SK-N-SH (cell line): ENCODE results near the gene RFTN1. TPM values are rescaled to one million over a fixed set of nuclear protein-coding genes. Genes with fewer than 3 reads are reported as not detected.

Source experiments
- CTCF ChIA-PET: fragments of 300-600, 350-600 bp; formaldehyde crosslinking; extraction: SDS; loops from one replicate; lab custom pipeline; 2021; lab: Yijun Ruan, JAX
- POLR2A ChIA-PET: fragments of 350-600 bp; sonication (Branson Sonifier 250); formaldehyde crosslinking; extraction: SDS; loops from one replicate; lab custom pipeline; 2020; ENCODE audit warnings: antibody characterized with exemption, inconsistent platforms; lab: Yijun Ruan, JAX
- DNase-seq: peaks from one replicate; pipeline ENCODE4 v3.0.0; 2012
- H2AFZ ChIP-seq: fragments of 200-600 bp; sonication (generic); 2 replicates; pipeline ENCODE4 v1.8.1; 2016; ENCODE audit warnings: antibody characterized with exemption, mild to moderate bottlenecking, low read depth
- H3F3A ChIP-seq: fragments of 200-600 bp; sonication (generic); replicated peaks from 2 replicates; pipeline ENCODE3; 2016; ENCODE audit warnings: antibody characterized with exemption, mild to moderate bottlenecking; ENCODE audit not compliant: insufficient read depth
- H3K27ac ChIP-seq, 2 experiments: fragments of 200-500 bp in 1 of 2; fragments of 200-600 bp in 1 of 2; sonication (Bioruptor generic) in 1 of 2; sonication (generic), shearing (Covaris generic) in 1 of 2; 2 replicates each; pipeline versions ENCODE4 v1.5.1 to v1.6.1; 2014 to 2016; ENCODE audit warnings: low read depth in 2 of 2, inconsistent platforms in 1 of 2, low read length in 1 of 2, mild to moderate bottlenecking in 1 of 2, mixed read lengths in 1 of 2
- H3K27me3 ChIP-seq: fragments of 200-600 bp; sonication (generic), shearing (Covaris generic); 2 replicates; pipeline ENCODE4 v1.6.1; 2016; ENCODE audit warnings: mixed run types; ENCODE audit not compliant: insufficient read depth
- H3K36me3 ChIP-seq, 2 experiments: fragments of 200-500 bp in 1 of 2; fragments of 200-600 bp in 1 of 2; sonication (Bioruptor generic) in 1 of 2; sonication (generic) in 1 of 2; replicated peaks in 1 of 2; 2 replicates each; pipeline versions ENCODE3 to v1.5.1; 2014 to 2016; ENCODE audit warnings: low read length in 1 of 2, mild to moderate bottlenecking in 1 of 2; ENCODE audit not compliant: insufficient read depth in 2 of 2, control insufficient read depth in 1 of 2
- H3K4me1 ChIP-seq, 2 experiments: fragments of 200-500 bp in 1 of 2; fragments of 200-600 bp in 1 of 2; sonication (Bioruptor generic) in 1 of 2; sonication (generic), shearing (Covaris generic) in 1 of 2; 2 replicates each; pipeline versions ENCODE4 v1.5.1 to v1.6.1; 2014 to 2016; ENCODE audit warnings: low read depth in 1 of 2, low read length in 1 of 2, mixed run types in 1 of 2; ENCODE audit not compliant: insufficient read depth in 2 of 2, control insufficient read depth in 1 of 2
- H3K4me2 ChIP-seq: fragments of 200-600 bp; sonication (generic), shearing (Covaris generic); 2 replicates; pipeline ENCODE4 v1.6.1; 2017; ENCODE audit warnings: mixed run types
- H3K4me3 ChIP-seq, 2 experiments: fragments of 200-500 bp in 1 of 2; fragments of 200-600 bp in 1 of 2; sonication (Bioruptor generic) in 1 of 2; sonication (generic), shearing (Covaris generic) in 1 of 2; 2 replicates each; pipeline versions ENCODE4 v1.5.1 to v1.8.1; 2014 to 2016; ENCODE audit warnings: low read depth in 2 of 2, inconsistent platforms in 1 of 2, low read length in 1 of 2, mild to moderate bottlenecking in 1 of 2, mixed read lengths in 1 of 2, moderate library complexity in 1 of 2
- H3K79me2 ChIP-seq: fragments of 200-600 bp; sonication (generic); 2 replicates; pipeline ENCODE4 v1.8.1; 2017; ENCODE audit warnings: mild to moderate bottlenecking; ENCODE audit not compliant: insufficient read depth
- H3K9ac ChIP-seq: fragments of 200-600 bp; sonication (generic); 2 replicates; pipeline ENCODE4 v1.6.1; 2017; ENCODE audit warnings: mixed run types
- H3K9me2 ChIP-seq: fragments of 200-600 bp; sonication (generic); 2 replicates; pipeline ENCODE4 v1.6.1; 2017; ENCODE audit warnings: mixed run types
- H3K9me3 ChIP-seq: fragments of 200-600 bp; sonication (generic); 2 replicates; pipeline ENCODE4 v1.6.1; 2017; ENCODE audit warnings: mixed run types, mild to moderate bottlenecking, moderate library complexity
- H4K20me1 ChIP-seq: fragments of 200-600 bp; sonication (generic); 2 replicates; pipeline ENCODE4 v1.6.1; 2017; ENCODE audit warnings: mild to moderate bottlenecking, mixed run types; ENCODE audit not compliant: insufficient read depth
- CHD2 ChIP-seq: fragments of 150-350 bp; IDR thresholded peaks from 2 replicates; pipeline ENCODE4 v1.6.1; 2018; ENCODE audit warnings: low read length; ENCODE audit not compliant: partially characterized antibody
- CTCF ChIP-seq: fragments of 200-600 bp; sonication (generic); IDR thresholded peaks from 2 replicates; pipeline ENCODE4 v1.6.1; 2017; ENCODE audit warnings: antibody characterized with exemption, mild to moderate bottlenecking, moderate library complexity
- EP300 ChIP-seq, 2 experiments: IDR thresholded peaks; 2 replicates each; pipeline versions ENCODE4 v1.4.0 to v1.6.1; 2012; ENCODE audit warnings: borderline replicate concordance in 1 of 2, low read depth in 1 of 2, low read length in 1 of 2
- FOSL2 ChIP-seq: IDR thresholded peaks from 2 replicates; pipeline ENCODE4 v1.4.0; 2012; ENCODE audit warnings: low read depth, mild to moderate bottlenecking, moderate library complexity, borderline replicate concordance
- FOXM1 ChIP-seq: IDR thresholded peaks from 2 replicates; pipeline ENCODE4 v1.4.0; 2012; ENCODE audit warnings: low read depth, mild to moderate bottlenecking
- GABPA ChIP-seq: IDR thresholded peaks from 2 replicates; pipeline ENCODE4 v1.4.0; 2012; ENCODE audit warnings: low read depth, mild to moderate bottlenecking
- GATA2 ChIP-seq: sonication (generic); formaldehyde crosslinking; IDR thresholded peaks from 2 replicates; pipeline ENCODE4 v1.5.0; 2020; ENCODE audit warnings: mild to moderate bottlenecking, missing genetic modification reagents
- JUND ChIP-seq: IDR thresholded peaks from 2 replicates; pipeline ENCODE4 v1.4.0; 2012
- MEF2A ChIP-seq: IDR thresholded peaks from 2 replicates; pipeline ENCODE4 v1.4.0; 2012; ENCODE audit warnings: low read depth, borderline replicate concordance
- NRF1 ChIP-seq: IDR thresholded peaks from 2 replicates; pipeline ENCODE4 v1.6.1; 2012; ENCODE audit warnings: low read depth, mild to moderate bottlenecking, low read length
- PBX3 ChIP-seq: IDR thresholded peaks from 2 replicates; pipeline ENCODE4; 2012
- POLR2AphosphoS5 ChIP-seq: IDR thresholded peaks from 2 replicates; pipeline ENCODE4 v1.6.1; 2012; ENCODE audit warnings: low read depth, low read length
- RAD21 ChIP-seq: IDR thresholded peaks from 2 replicates; pipeline ENCODE4 v1.6.1; 2012; ENCODE audit warnings: mild to moderate bottlenecking, low read length
- RFX5 ChIP-seq: IDR thresholded peaks from 2 replicates; pipeline ENCODE4 v1.6.1; 2012; ENCODE audit warnings: mild to moderate bottlenecking, improper control_type of control experiment, low read length
- RXRA ChIP-seq: IDR thresholded peaks from 2 replicates; pipeline ENCODE4 v1.4.0; 2012; ENCODE audit warnings: low read depth, mild to moderate bottlenecking, borderline replicate concordance
- SIN3A ChIP-seq: IDR thresholded peaks from 2 replicates; pipeline ENCODE4 v1.6.1; 2012; ENCODE audit warnings: low read depth, mild to moderate bottlenecking, low read length, moderate library complexity, borderline replicate concordance
- TAF1 ChIP-seq: IDR thresholded peaks from 2 replicates; pipeline ENCODE4 v1.6.1; 2012; ENCODE audit warnings: low read depth, mild to moderate bottlenecking, low read length, moderate library complexity, borderline replicate concordance
- TEAD4 ChIP-seq: IDR thresholded peaks from 2 replicates; pipeline ENCODE4 v1.4.0; 2012; ENCODE audit warnings: mild to moderate bottlenecking, borderline replicate concordance; ENCODE audit not compliant: insufficient read depth
- USF1 ChIP-seq: IDR thresholded peaks from 2 replicates; pipeline ENCODE4 v1.4.0; 2012; ENCODE audit warnings: low read depth, borderline replicate concordance
- USF2 ChIP-seq: fragments of 150-350 bp; IDR thresholded peaks from 2 replicates; pipeline ENCODE4 v1.6.1; 2017; ENCODE audit warnings: antibody characterized with exemption, low read length, low read depth, borderline replicate concordance
- YY1 ChIP-seq: IDR thresholded peaks from 2 replicates; pipeline ENCODE4 v1.4.0; 2012; ENCODE audit warnings: low read depth, mild to moderate bottlenecking
- ZBTB33 ChIP-seq: IDR thresholded peaks from 2 replicates; pipeline ENCODE4 v1.4.0; 2012; ENCODE audit warnings: low read depth, borderline replicate concordance
- WGBS: methylation state at CpG from one replicate; pipeline ENCODE4 v1.1.6; 2017; ENCODE audit warnings: low lambda C conversion rate; 5-methylcytosine and 5-hydroxymethylcytosine counted together
- polyA plus RNA-seq, 3 experiments: library from polyadenylated mRNA; depleted of rRNA; stranded (reverse); fragments of >200 nt; gene quantifications; 2 replicates each; pipeline ENCODE4 v1.2.3, GENCODE V29; 2012

RFTN1 gene
- polyA plus RNA-seq, 1 of the 3 experiments (the other 2 are of a cell fraction) = 21.2 TPM

GRCh38 chr3:16554126-16554525, 40.6 kb upstream of the RFTN1 start:
- no peak overlapping the region for H3K4me2 ChIP-seq
- no peak overlapping the region for H3K27ac ChIP-seq
- 68% methylated on average over 4 of the region's 4 CpGs for WGBS
- H3K4me3 ChIP-seq = no peak overlapping the region
- no peaks in the 10 kb centered on the region for H4K20me1 ChIP-seq
- no peaks in the 10 kb centered on the region for H3K79me2 ChIP-seq
- H3K36me3 ChIP-seq = no peaks in the 10 kb centered on the region
- H3K9me3 ChIP-seq = no peaks in the 10 kb centered on the region
- peaks cover 0 to 7% of the 10 kb centered on the region in 2 experiments; a peak in 2 of 4 replicates for H3K4me1 ChIP-seq
- H3K27me3 ChIP-seq = no peaks in the 10 kb centered on the region
- no peak for DNase-seq
- TF ChIP-seq JUND (no peak), TEAD4 (no peak), YY1 (no peak), SIN3A (no peak), EP300 (IDR thresholded peaks at IDR 0.05; ENCODE audit: borderline replicate concordance in 1 of 2, low read depth in 1 of 2, low read length in 1 of 2) (no peak), RFX5 (no peak), CTCF (no peak)
- H3F3A ChIP-seq = no peaks in the 10 kb centered on the region
- CTCF ChIA-PET = interaction anchor here (0.6 to 4.1 kb wide), 2 partner anchors 38 to 264 kb away, joined by 3 to 26 read pairs; no protein-coding TSS in a partner anchor
- POLR2A ChIA-PET = no interaction called here
- no peak overlapping the region for H2AFZ ChIP-seq
- H3K9me2 ChIP-seq = no peaks in the 10 kb centered on the region
- no peak overlapping the region for H3K9ac ChIP-seq

GRCh38 chr3:16552757-16553156, 39.3 kb upstream of the RFTN1 start:
- Histone ChIP-seq H3K4me2 (no peak overlapping the region), H3K79me2 (no peaks in the 10 kb centered on the region), H3K4me3 (no peak overlapping the region), H3K27me3 (no peaks in the 10 kb centered on the region), H3K9me3 (no peaks in the 10 kb centered on the region), H3F3A (no peaks in the 10 kb centered on the region), H3K9ac (no peak overlapping the region), H3K9me2 (no peaks in the 10 kb centered on the region), H3K27ac (no peak overlapping the region), H4K20me1 (no peaks in the 10 kb centered on the region), H3K4me1 (peaks cover 0 to 7% of the 10 kb centered on the region in 2 experiments; a peak in 2 of 4 replicates), H3K36me3 (no peaks in the 10 kb centered on the region), H2AFZ (no peak overlapping the region)
- DNase-seq = no peak
- POLR2A ChIA-PET = no interaction called here
- CTCF ChIA-PET = interaction anchor here (0.7 to 4.1 kb wide), 3 partner anchors 257 to 263 kb away, joined by 4 to 88 read pairs (median 26); no protein-coding TSS in a partner anchor
- 66% methylated on average over 3 of the region's 3 CpGs for WGBS
- TF ChIP-seq RXRA (no peak), FOXM1 (no peak), RFX5 (no peak), EP300 (IDR thresholded peaks at IDR 0.05; ENCODE audit: borderline replicate concordance in 1 of 2, low read depth in 1 of 2, low read length in 1 of 2) (no peak), USF1 (no peak), POLR2AphosphoS5 (no peak), NRF1 (no peak), RAD21 (no peak), CHD2 (no peak), TAF1 (no peak), ZBTB33 (no peak), SIN3A (no peak), FOSL2 (no peak), YY1 (no peak), PBX3 (no peak), GATA2 (CRISPR knock-in tag) (no peak), USF2 (no peak), MEF2A (no peak), GABPA (no peak)
